Naive thymus-derived CD8-positive, alpha-beta T cell (primary cell): ENCODE data around the gene SLIT3. TPM values are rescaled to one million over a fixed set of nuclear protein-coding genes. Genes with fewer than 3 reads are reported as not detected.

Experiments used
- ATAC-seq, 2 donors: fragments of 150-1000 bp; cut with Tn5 transposase in 1 of 2; sonication (Bioruptor Pico), chemical (Tn5 transposase) in 1 of 2; 1 replicate in 1 of 2; 2 replicates in 1 of 2; pipeline ENCODE4 v1.10.0; 2021; ENCODE audit warnings: mild to moderate bottlenecking in 2 of 2, moderate library complexity in 2 of 2
- POLR2A ChIA-PET: fragments of 350-600 bp; sonication (Branson Sonifier 250); formaldehyde crosslinking; loops from one replicate; lab custom pipeline; 2021; ENCODE audit warnings: antibody characterized with exemption; lab: Charles Lee
- DNase-seq, 10 donors: peaks; one replicate each; pipeline versions ENCODE4 v3.0.0 to v3.0.0-alpha.2; 2020 to 2022
- H3K27ac Mint-ChIP-seq, 10 donors: one replicate each; pipeline ENCODE4 v1.8.0; 2020 to 2022; ENCODE audit warnings: mild to moderate bottlenecking in 10 of 10, mixed read lengths in 10 of 10, moderate library complexity in 4 of 10, inconsistent platforms in 1 of 10
- H3K27me3 Mint-ChIP-seq, 5 donors: one replicate each; pipeline ENCODE4 v1.8.0; 2021 to 2022; ENCODE audit warnings: mixed read lengths in 5 of 5
- H3K36me3 Mint-ChIP-seq, 3 donors: one replicate each; pipeline ENCODE4 v1.8.0; 2020 to 2022; ENCODE audit warnings: mixed read lengths in 3 of 3, mild to moderate bottlenecking in 2 of 3, inconsistent platforms in 1 of 3
- H3K4me1 Mint-ChIP-seq, 4 donors: one replicate each; pipeline ENCODE4 v1.8.0; 2021 to 2022; ENCODE audit warnings: mixed read lengths in 4 of 4
- H3K4me3 Mint-ChIP-seq, 10 donors: one replicate each; pipeline ENCODE4 v1.8.0; 2020 to 2022; ENCODE audit warnings: mild to moderate bottlenecking in 10 of 10, mixed read lengths in 10 of 10, moderate library complexity in 6 of 10, inconsistent platforms in 1 of 10
- H3K9me3 Mint-ChIP-seq, 9 donors: one replicate each; pipeline ENCODE4 v1.8.0; 2020 to 2022; ENCODE audit warnings: mixed read lengths in 9 of 9, mild to moderate bottlenecking in 3 of 9, inconsistent platforms in 1 of 9, moderate library complexity in 1 of 9
- polyA plus RNA-seq, 3 donors: library from polyadenylated mRNA; unstranded; fragments of 300-500 nt; fragmentation: Illumina TruSeq; gene quantifications; one replicate each; pipeline ENCODE4 v1.2.3, GENCODE V29; 2021
- total RNA-seq, 8 experiments: library from RNA in 2 of 8; stranded (reverse) in 2 of 8; gene quantifications; one replicate each; pipeline ENCODE4 v1.2.3 and lab custom pipeline; 2021 to 2026

The SLIT3 gene
- total and polyA plus RNA-seq, 5 experiments from 2014 or later: not detected

- POLR2A ChIA-PET: no interaction called here
- Mint-ChIP-seq H3K9me3 (peaks cover 0 to 4% (median 0%) of the 10 kb centered on the region in 9 donors), H3K27me3 (peaks cover 10 to 46% (median 25%) of the 10 kb centered on the region in 5 donors), H3K4me3 (no peak overlapping the region), H3K4me1 (no peaks in the 10 kb centered on the region), H3K27ac (no peak overlapping the region), H3K36me3 (peaks cover 0 to 2% (median 0%) of the 10 kb centered on the region in 3 donors)
- ATAC-seq: no peak
- DNase-seq: no peak
These were observed 5.6 kb downstream of the SLIT3 start for GRCh38 chr5:169295306-169295705.

DNA sequence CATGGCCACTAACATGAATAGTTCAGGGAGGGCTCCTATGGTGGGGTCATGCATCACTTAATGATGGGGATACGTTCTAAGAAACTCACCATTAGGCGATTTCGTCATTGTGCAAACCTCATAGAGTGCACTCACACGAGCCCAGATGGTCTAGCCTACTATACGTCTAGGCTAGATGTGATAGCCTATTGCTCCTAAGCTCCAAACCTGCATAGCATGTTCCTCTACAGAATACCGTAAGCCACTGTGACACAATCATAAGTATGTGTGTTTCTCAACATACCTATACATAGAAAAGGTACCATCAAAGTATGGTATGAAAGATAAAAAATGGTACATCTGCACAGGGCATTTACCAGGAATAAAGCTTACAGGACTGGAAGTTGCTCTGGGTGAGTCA lies 6.3 kb downstream of the SLIT3 start:
- ATAC-seq (no peak), DNase-seq (no peak)
- Mint-ChIP-seq H3K9me3 (peaks cover 0 to 1% (median 0%) of the 10 kb centered on the region in 9 donors), H3K4me1 (no peaks in the 10 kb centered on the region), H3K36me3 (no peaks in the 10 kb centered on the region), H3K27ac (no peak overlapping the region), H3K27me3 (peaks cover 6 to 39% (median 20%) of the 10 kb centered on the region in 5 donors), H3K4me3 (no peak overlapping the region)
- POLR2A ChIA-PET: no interaction called here

DNA sequence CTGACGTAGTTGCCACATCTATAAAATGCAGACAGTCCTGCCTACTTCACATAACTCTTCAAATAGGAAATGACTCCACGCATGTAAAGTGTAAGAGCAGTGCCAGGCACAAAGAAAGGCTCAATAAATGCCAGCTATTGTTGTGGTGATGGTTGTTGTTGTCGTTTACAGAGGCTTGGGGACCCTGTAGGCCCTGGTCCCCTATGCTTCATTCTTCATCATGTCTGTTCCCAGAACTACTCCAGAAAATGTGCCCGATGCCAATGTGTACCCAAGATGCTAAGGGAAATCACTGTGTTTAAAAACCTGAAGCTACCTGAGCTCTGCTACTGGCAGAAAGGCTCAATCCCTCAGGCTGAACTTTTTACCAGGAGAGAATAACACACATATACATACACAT lies 9.1 kb downstream of the SLIT3 start:
- POLR2A ChIA-PET: no interaction called here
- Mint-ChIP-seq H3K9me3 (peaks cover 0 to 2% (median 0%) of the 10 kb centered on the region in 9 donors), H3K27me3 (peaks cover 2 to 35% (median 3%) of the 10 kb centered on the region in 5 donors), H3K36me3 (no peaks in the 10 kb centered on the region), H3K27ac (no peak overlapping the region), H3K4me3 (no peak overlapping the region), H3K4me1 (no peaks in the 10 kb centered on the region)
- no peak for ATAC-seq
- no peak for DNase-seq

- H3K4me3 Mint-ChIP-seq: no peak overlapping the region
- no peak for ATAC-seq
- H3K4me1 Mint-ChIP-seq: no peaks in the 10 kb centered on the region
- peaks cover 0 to 4% (median 0%) of the 10 kb centered on the region in 9 donors for H3K9me3 Mint-ChIP-seq
- DNase-seq: no peak
- H3K27me3 Mint-ChIP-seq: peaks cover 2 to 37% (median 3%) of the 10 kb centered on the region in 5 donors
- H3K27ac Mint-ChIP-seq: no peak overlapping the region
- no peaks in the 10 kb centered on the region for H3K36me3 Mint-ChIP-seq
- POLR2A ChIA-PET: no interaction called here
These were observed 10.0 kb downstream of the SLIT3 start for GRCh38 chr5:169290895-169291294.

DNA sequence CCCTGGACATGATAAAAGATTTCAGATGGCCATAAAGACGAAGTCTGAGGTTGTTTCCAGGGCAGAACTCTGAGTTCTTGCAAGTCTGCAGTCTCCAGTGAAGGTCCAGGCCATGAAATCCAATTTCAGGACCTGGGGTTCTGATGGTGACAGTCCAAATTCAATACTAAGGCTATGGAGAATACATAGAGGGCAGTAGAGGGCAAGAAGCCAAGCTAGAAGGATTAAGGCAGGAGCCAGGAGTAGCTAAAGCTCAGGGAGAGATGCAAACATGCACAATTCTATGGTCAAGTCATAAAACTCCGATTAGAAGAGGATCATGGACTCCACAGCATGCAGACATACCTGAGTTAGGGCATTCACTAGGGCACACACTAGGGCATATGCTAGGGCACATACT lies 11.4 kb downstream of the SLIT3 start:
- no peaks in the 10 kb centered on the region for H3K36me3 Mint-ChIP-seq
- no peak for DNase-seq
- peaks cover 0 to 11% (median 3%) of the 10 kb centered on the region in 9 donors for H3K9me3 Mint-ChIP-seq
- H3K4me1 Mint-ChIP-seq: no peaks in the 10 kb centered on the region
- ATAC-seq: no peak
- no peak overlapping the region for H3K27ac Mint-ChIP-seq
- H3K4me3 Mint-ChIP-seq: no peak overlapping the region
- H3K27me3 Mint-ChIP-seq: peaks cover 0 to 37% (median 3%) of the 10 kb centered on the region in 5 donors
- POLR2A ChIA-PET: no interaction called here

GRCh38 chr5:169288066-169288930 lies 12.6 kb downstream of the SLIT3 start:
- no peaks in the 10 kb centered on the region for H3K36me3 Mint-ChIP-seq
- POLR2A ChIA-PET: no interaction called here
- no peaks in the 10 kb centered on the region for H3K4me1 Mint-ChIP-seq
- no peak overlapping the region for H3K27ac Mint-ChIP-seq
- peaks cover 0 to 37% (median 4%) of the 10 kb centered on the region in 5 donors for H3K27me3 Mint-ChIP-seq
- peaks cover 0 to 19% (median 3%) of the 10 kb centered on the region in 9 donors for H3K9me3 Mint-ChIP-seq
- DNase-seq (no peak), ATAC-seq (no peak)
- no peak overlapping the region for H3K4me3 Mint-ChIP-seq

- no peak overlapping the region for H3K4me3 Mint-ChIP-seq
- H3K27me3 Mint-ChIP-seq: peaks cover 0 to 37% (median 4%) of the 10 kb centered on the region in 5 donors
- no peak overlapping the region for H3K27ac Mint-ChIP-seq
- DNase-seq (no peak), ATAC-seq (no peak)
- no peaks in the 10 kb centered on the region for H3K36me3 Mint-ChIP-seq
- no peaks in the 10 kb centered on the region for H3K4me1 Mint-ChIP-seq
- POLR2A ChIA-PET: no interaction called here
- peaks cover 0 to 19% (median 3%) of the 10 kb centered on the region in 9 donors for H3K9me3 Mint-ChIP-seq
These were observed 13.4 kb downstream of the SLIT3 start for GRCh38 chr5:169287529-169287928.

DNA sequence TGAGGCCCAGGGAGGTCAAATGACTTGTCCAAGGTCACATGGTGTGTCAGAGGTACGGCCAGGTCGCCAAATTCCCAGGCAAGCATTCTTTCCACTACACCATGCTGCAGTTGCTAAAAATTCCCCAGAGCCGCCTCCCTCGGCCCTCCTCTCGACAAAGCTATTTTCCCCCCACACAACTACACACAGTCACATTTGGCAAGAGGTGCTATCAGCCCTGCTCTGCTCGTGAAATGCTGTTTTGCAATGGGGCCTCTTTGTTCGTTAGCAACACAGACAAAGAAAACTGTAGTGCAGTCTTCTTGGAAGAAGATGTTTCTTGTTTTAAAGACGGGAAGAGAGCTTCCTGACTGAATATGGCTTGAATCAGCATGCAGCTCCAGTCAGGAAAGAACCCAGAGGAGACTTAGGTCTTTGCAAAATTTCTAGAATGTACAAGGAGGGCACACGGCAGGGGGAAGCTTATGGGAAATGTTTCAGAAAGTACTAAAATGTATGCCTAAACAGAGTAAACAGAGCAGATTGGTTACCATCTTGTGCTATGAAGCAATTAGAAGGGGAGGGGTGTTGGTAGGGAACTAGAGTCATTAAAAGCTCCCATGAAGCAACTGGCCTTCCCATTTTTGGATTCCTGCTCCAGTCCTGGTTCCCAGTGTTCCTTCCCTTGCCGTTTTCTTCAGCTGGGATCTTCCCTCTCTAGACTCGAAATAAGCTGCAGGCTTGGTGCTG lies 14.2 kb downstream of the SLIT3 start:
- ATAC-seq: no peak
- H3K4me1 Mint-ChIP-seq: no peaks in the 10 kb centered on the region
- H3K27me3 Mint-ChIP-seq: peaks cover 0 to 30% (median 4%) of the 10 kb centered on the region in 5 donors
- peaks cover 0 to 19% (median 3%) of the 10 kb centered on the region in 9 donors for H3K9me3 Mint-ChIP-seq
- DNase-seq: no peak
- no peak overlapping the region for H3K27ac Mint-ChIP-seq
- H3K4me3 Mint-ChIP-seq: no peak overlapping the region
- POLR2A ChIA-PET: no interaction called here
- H3K36me3 Mint-ChIP-seq: no peaks in the 10 kb centered on the region

GRCh38 chr5:169283887-169284286 lies 17.1 kb downstream of the SLIT3 start:
- Mint-ChIP-seq H3K4me3 (no peak overlapping the region), H3K9me3 (peaks cover 0 to 19% (median 3%) of the 10 kb centered on the region in 9 donors), H3K27ac (no peak overlapping the region), H3K36me3 (no peaks in the 10 kb centered on the region), H3K27me3 (peaks cover 0 to 16% (median 6%) of the 10 kb centered on the region in 5 donors), H3K4me1 (no peaks in the 10 kb centered on the region)
- POLR2A ChIA-PET: no interaction called here
- DNase-seq: no peak
- no peak for ATAC-seq

DNA sequence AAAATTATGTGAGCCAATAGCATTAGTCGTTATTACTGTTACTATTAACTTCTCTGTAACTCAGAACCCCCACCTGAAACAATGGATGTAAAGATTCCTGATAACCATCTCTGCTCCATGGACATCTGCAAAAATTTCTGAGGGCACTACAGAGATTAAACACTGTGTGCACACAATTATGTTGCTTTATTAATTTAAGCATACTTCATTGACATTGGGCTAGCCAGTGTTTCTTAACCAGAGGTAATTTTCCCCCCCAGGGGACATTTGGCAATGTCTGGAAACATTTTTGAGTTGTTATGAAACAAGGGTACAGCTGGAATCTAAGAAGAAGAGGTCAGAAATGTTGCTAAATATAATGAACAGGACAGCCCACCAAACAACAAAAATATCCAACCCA lies 19.3 kb downstream of the SLIT3 start:
- Mint-ChIP-seq H3K4me3 (no peak overlapping the region), H3K4me1 (no peaks in the 10 kb centered on the region), H3K9me3 (peaks cover 0 to 19% (median 2%) of the 10 kb centered on the region in 9 donors), H3K27ac (no peak overlapping the region), H3K36me3 (no peaks in the 10 kb centered on the region), H3K27me3 (peaks cover 0 to 9% (median 0%) of the 10 kb centered on the region in 5 donors)
- ATAC-seq: no peak
- no peak for DNase-seq
- POLR2A ChIA-PET: no interaction called here

GRCh38 chr5:169280696-169281095 lies 20.2 kb downstream of the SLIT3 start:
- POLR2A ChIA-PET: no interaction called here
- Mint-ChIP-seq H3K27ac (no peak overlapping the region), H3K36me3 (no peaks in the 10 kb centered on the region), H3K4me3 (no peak overlapping the region), H3K27me3 (peaks cover 0 to 9% (median 0%) of the 10 kb centered on the region in 5 donors), H3K9me3 (peaks cover 0 to 15% (median 2%) of the 10 kb centered on the region in 9 donors), H3K4me1 (no peaks in the 10 kb centered on the region)
- DNase-seq (no peak), ATAC-seq (no peak)

DNA sequence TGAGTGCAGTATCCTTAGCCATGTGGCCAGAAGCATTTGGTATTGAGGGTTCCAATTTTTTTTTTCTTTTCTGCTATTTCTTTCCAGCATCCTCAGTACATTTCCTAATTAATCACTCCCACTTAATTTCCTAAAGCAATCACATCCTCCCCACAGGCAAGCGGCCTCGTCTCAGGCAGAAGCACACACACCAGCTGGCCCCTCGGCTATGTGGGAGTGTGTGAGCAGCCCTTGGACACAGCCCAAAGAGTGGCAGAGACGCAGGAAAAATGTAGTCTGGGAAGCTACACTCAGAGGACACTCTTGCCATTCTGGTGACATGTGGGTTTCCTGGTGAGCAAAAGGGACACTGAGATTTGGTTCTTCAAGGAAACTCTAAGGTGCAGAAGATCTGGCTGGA lies 20.7 kb downstream of the SLIT3 start:
- H3K4me3 Mint-ChIP-seq: no peak overlapping the region
- no peaks in the 10 kb centered on the region for H3K4me1 Mint-ChIP-seq
- no peak for ATAC-seq
- no peaks in the 10 kb centered on the region for H3K36me3 Mint-ChIP-seq
- H3K27me3 Mint-ChIP-seq: peaks cover 0 to 9% (median 0%) of the 10 kb centered on the region in 5 donors
- POLR2A ChIA-PET: no interaction called here
- peaks cover 0 to 11% (median 2%) of the 10 kb centered on the region in 9 donors for H3K9me3 Mint-ChIP-seq
- no peak overlapping the region for H3K27ac Mint-ChIP-seq
- no peak for DNase-seq

DNA sequence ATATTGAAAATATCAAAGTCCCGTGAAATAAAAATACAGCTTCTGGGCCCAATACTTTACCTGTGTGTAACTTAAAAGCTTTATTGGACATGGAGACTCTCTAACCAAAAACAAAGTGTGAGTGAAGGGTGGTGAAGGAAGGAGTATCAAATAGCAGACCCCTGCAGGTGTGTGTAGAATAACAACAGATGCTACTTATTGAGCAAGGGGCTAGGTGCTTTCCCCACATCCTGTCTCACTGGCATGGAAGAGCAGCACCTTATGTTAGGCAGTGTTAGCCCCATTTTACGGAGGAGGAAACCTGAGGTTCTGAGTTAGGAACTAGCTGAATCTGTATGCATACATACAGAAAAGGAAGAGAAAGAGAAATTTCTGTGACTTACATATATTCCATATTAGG lies 21.8 kb downstream of the SLIT3 start:
- POLR2A ChIA-PET: no interaction called here
- ATAC-seq (no peak), DNase-seq (no peak)
- H3K4me3 Mint-ChIP-seq: no peak overlapping the region
- peaks cover 0 to 9% (median 0%) of the 10 kb centered on the region in 5 donors for H3K27me3 Mint-ChIP-seq
- H3K36me3 Mint-ChIP-seq: no peaks in the 10 kb centered on the region
- H3K4me1 Mint-ChIP-seq: no peaks in the 10 kb centered on the region
- no peak overlapping the region for H3K27ac Mint-ChIP-seq
- H3K9me3 Mint-ChIP-seq: peaks cover 0 to 5% (median 0%) of the 10 kb centered on the region in 9 donors
